D721Med (cell line): ENCODE measurements around the gene IL25.

Experiments used
- DNase-seq: peaks from one replicate; pipeline ENCODE4 v3.0.0; 2011; ENCODE audit warnings: low spot score; ENCODE audit not compliant: insufficient read length
- FAIRE-seq: peaks from 2 replicates; lab custom pipeline; 2011; peaks lifted over from hg19 to GRCh38; lab: Jason Lieb, UNC
- TF ChIP-seq, protein P1 (sequence below): IDR thresholded peaks from 2 replicates; pipeline ENCODE4 v1.5.1; 2012; ENCODE audit warnings: mild to moderate bottlenecking, control low read depth; ENCODE audit not compliant: insufficient read depth; ENCODE audit errors: missing control alignments

The IL25 gene

DNA sequence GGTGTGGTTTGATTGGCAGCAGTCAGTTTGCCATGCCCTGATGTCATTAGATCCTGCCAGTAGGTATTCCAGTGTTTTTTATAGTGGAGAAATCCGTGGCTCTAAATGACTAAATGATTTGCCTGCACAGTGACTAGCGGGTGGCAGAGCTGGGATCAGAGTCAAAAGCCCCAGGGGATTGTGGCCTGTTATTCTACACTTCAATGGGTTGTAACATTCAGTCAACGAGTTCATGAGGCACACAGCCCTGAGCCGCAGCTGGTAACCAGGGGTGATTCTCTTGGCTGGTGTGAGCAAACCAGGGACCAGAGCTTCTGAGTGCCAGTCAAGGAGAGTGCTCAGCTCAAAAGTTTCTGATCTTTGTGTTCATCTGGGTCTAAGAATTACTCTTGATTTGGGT, 33.6 kb downstream of the IL25 start:
- DNase-seq (no peak), FAIRE-seq (no peak)
- TF ChIP-seq, protein P1, sequence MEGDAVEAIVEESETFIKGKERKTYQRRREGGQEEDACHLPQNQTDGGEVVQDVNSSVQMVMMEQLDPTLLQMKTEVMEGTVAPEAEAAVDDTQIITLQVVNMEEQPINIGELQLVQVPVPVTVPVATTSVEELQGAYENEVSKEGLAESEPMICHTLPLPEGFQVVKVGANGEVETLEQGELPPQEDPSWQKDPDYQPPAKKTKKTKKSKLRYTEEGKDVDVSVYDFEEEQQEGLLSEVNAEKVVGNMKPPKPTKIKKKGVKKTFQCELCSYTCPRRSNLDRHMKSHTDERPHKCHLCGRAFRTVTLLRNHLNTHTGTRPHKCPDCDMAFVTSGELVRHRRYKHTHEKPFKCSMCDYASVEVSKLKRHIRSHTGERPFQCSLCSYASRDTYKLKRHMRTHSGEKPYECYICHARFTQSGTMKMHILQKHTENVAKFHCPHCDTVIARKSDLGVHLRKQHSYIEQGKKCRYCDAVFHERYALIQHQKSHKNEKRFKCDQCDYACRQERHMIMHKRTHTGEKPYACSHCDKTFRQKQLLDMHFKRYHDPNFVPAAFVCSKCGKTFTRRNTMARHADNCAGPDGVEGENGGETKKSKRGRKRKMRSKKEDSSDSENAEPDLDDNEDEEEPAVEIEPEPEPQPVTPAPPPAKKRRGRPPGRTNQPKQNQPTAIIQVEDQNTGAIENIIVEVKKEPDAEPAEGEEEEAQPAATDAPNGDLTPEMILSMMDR, result no peak

DNA sequence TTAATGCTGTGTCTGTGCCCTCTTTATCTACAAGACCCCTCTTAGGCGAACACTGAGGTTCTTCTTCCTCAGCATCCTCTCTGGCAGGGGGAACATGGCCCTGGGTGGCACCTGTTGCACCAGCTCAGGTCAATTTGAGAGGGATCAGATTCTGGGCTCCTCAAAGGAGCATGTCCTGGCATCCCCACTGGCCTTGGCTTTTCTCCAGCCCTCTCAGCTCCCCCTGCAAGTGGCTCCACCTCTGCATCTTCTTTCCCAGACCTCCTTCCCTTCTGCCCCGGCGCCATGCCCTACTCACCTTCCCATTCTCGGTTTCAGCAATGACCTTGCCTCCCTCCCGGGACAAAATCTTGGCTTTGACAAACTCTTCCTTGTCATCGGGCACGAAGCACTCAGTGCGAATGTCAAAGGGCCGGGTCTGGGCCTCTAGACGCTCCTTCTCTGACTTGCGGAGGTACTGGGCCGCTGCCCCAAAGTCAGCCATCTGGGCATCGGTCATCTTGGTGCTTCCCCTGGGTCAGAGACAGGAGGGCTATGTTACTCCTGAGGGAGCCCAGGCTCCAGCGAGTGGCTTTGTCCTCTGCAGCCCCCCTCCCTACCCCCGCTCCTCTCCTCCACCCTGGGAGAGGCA, 34.2 kb downstream of the IL25 start:
- DNase-seq, result no peak
- no peak for FAIRE-seq
- TF ChIP-seq, protein P1, result no peak

DNA sequence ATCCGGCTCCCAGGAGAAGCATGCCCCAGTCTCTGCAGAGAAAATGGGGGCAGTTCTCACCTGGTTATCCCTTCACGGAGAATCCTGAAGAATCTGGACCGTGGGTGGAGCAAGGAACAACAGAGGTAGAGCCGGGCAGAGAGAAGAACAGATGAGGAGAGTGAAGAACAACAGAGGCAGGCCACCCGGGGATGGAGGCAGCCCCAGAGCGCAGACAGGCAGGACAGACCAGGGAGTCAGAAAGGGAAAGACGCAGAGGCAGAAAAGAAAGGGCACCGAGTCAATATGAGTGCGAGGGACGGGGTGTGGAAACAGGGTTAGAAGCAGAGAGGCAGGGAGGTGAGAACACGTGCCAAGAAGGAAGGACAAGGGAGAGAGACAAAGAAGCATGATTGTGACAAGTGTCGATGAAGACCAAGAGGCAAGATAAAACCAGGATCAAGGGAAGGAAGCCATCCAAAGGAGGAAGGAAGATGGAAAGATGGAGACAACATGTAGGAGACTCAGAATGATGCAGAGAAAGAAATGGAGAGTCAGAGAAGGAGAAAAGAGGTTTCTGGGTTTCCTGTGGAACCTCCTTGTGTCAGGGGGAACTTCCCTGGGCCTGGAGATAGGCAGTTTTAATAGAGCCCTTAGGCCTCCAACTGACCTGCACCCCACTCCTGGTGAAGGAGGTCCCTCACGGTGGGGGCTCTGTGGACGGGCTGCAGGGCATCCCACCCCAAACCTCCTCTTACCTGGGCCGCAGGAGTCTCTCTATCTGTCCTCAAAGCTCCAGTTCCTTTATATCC, 35.1 kb downstream of the IL25 start, which contains the start of gene MYH6:
TSS of gene MYH6 (minus strand) at position 758 of the 791 bp plus-strand sequence. CDS start 1,050 bp downstream, outside the sequence.
- FAIRE-seq (no peak), DNase-seq (no peak)
- TF ChIP-seq, protein P1, result no peak

DNA sequence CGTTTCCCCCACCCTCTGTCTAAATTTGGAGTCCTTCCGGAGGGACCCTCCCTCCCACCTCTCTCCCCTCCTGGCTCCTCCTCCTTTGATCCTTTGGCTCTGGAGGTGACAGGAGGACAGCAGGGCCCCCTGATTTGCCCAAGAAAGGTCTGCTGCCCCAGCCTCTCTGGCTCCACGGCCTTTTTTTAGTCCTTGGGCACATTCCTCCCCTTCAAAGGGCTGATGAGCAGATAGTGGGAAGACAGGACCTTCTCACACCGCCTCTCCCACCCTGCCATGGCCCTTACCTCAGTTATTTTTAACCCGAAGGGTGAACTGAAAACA, 35.7 kb downstream of the IL25 start:
- no peak for FAIRE-seq
- DNase-seq, result no peak
- TF ChIP-seq, protein P1, result no peak

DNA sequence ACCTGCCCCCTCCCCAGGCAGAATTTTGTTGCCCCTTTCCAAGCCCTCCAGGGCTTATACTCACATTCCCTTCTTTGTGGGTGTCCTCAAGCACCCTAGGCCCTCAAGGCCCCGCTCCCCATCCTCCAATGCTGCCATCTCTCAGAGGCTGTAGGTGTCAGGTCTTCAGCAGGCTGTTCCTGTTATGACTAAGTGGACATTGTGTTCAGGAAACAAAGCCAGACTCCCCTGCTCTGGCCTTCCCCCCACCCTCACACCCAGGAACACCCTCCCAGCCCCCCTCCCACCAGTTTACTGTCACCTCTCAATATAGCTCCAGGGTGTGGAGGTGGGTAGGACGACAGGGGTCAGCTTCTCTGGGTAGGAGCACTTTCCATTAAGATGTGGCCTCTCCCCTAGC, 36.9 kb downstream of the IL25 start:
- no peak for DNase-seq
- FAIRE-seq, result no peak
- TF ChIP-seq, protein P1, result no peak

DNA sequence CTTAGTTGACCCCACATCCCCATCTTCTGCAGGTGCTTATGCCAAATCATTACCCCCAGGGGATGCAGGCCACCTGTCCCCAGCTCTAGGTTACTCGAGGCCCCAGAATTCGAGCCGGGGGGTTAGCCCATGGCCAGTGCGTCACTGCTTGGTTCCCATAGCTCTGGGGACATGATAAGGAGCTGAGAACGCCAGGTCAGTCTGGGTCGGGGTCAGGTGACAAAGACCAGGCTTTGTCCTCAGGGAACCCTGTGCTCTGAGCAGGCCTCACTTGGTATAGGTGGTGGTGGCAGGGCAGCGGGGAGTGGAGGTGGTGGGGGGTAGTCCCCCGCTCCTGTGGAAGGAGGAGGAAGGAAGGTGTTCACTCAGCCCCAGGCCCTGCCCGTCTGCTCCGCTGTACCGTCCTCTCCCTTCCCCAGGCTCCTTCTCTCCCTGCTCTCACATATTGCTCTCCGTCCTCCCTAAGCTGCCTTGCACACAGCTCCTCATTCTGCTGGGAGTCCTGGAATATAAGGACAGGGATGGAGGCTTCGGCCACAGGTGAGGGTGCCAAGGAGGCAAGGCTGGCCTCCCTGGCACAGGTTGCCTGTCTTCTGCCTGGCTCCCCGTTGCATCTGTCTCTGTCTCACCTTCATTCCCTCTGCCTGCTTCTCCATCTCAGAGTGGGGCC, 37.5 kb downstream of the IL25 start:
- DNase-seq, result no peak
- FAIRE-seq, result no peak
- TF ChIP-seq, protein P1, result no peak
